GM21825 (cell line): Measurements from ENCODE around the gene TNF.
"Not testable (repeated sequence)": the region's sequence is repeated elsewhere in the genome, so short reads cannot be mapped to it uniquely, and the experiment has no call there.

ENCODE experiments used
- ATAC-seq: cut with Tn5 transposase; IDR thresholded peaks from one replicate; pipeline ENCODE4 v1.9.1; 2021; ENCODE audit warnings: mild to moderate bottlenecking, moderate library complexity; ENCODE audit not compliant: unreplicated experiment

The TNF gene

GRCh38 chr6:31586599-31587281, 11.4 kb downstream of the TNF start:
- ATAC-seq: no peak

GRCh38 chr6:31587791-31588777, 12.7 kb downstream of the TNF start:
- ATAC-seq: no peak

- no peak for ATAC-seq
Observed at GRCh38 chr6:31588871-31589650, 13.7 kb downstream of the TNF start.

- ATAC-seq: not testable (repeated sequence)
Observed at GRCh38 chr6:31590691-31591090, 15.3 kb downstream of the TNF start.

GRCh38 chr6:31592396-31592771, 17.0 kb downstream of the TNF start:
- ATAC-seq: no peak

- ATAC-seq: no peak
Observed at GRCh38 chr6:31597006-31597405, 21.6 kb downstream of the TNF start.

GRCh38 chr6:31607317-31607716, 32.0 kb downstream of the TNF start:
- ATAC-seq: no peak

- no peak for ATAC-seq
Observed at GRCh38 chr6:31609519-31610406, 34.4 kb downstream of the TNF start.

- no peak for ATAC-seq
Observed at GRCh38 chr6:31610968-31611367, 35.6 kb downstream of the TNF start.

GRCh38 chr6:31614075-31614619, 38.8 kb downstream of the TNF start:
- ATAC-seq: no peak

GRCh38 chr6:31614684-31615578, 39.6 kb downstream of the TNF start, which contains the start of gene AIF1:
Gene AIF1 (plus strand): TSS chr6:31615234. CDS start chr6:31615330, 96 bp downstream.
- ATAC-seq: no peak

- ATAC-seq: no peak
Observed at GRCh38 chr6:31615748-31616147, 40.4 kb downstream of the TNF start.

GRCh38 chr6:31617010-31617409, 41.6 kb downstream of the TNF start:
- no peak for ATAC-seq

GRCh38 chr6:31619805-31620585, 44.6 kb downstream of the TNF start:
- ATAC-seq: peak; percentile 75

- peak; percentile 49 for ATAC-seq
Observed at GRCh38 chr6:31620586-31621319, 45.4 kb downstream of the TNF start, which contains the start of gene PRRC2A. Gene PRRC2A (plus strand): TSS chr6:31620715. CDS start chr6:31622790, 2,075 bp downstream.

- no peak for ATAC-seq
Observed at GRCh38 chr6:31621320-31621939, 46.1 kb downstream of the TNF start.

GRCh38 chr6:31621991-31622390, 46.6 kb downstream of the TNF start:
- no peak for ATAC-seq
